Umbilical cord (tissue), 2 donors: ENCODE data around the gene ZNF30. TPM values are rescaled to one million over a fixed set of nuclear protein-coding genes. Genes with fewer than 3 reads are reported as not detected.
"Not testable (repeated sequence)": the region's sequence is repeated elsewhere in the genome, so short reads cannot be mapped to it uniquely, and the experiment has no call there.

Source experiments
- DNase-seq: peaks from one replicate; pipeline ENCODE4 v3.0.0-alpha.2; 2015; ENCODE audit warnings: low spot score
- total RNA-seq: library from RNA; depleted of rRNA; stranded (reverse); fragments of >200 nt; gene quantifications from one replicate; pipeline ENCODE4 v1.2.3, GENCODE V29; 2014; ENCODE audit warnings: low replicate concordance; ENCODE audit not compliant: insufficient read depth

ZNF30 gene
- total RNA-seq, 1 donor from 2014 or later, result 5.5 TPM

- peak; percentile 75 for DNase-seq
Observed at GRCh38 chr19:34985249-34986022, 58.7 kb downstream of the ZNF30 start.

DNA sequence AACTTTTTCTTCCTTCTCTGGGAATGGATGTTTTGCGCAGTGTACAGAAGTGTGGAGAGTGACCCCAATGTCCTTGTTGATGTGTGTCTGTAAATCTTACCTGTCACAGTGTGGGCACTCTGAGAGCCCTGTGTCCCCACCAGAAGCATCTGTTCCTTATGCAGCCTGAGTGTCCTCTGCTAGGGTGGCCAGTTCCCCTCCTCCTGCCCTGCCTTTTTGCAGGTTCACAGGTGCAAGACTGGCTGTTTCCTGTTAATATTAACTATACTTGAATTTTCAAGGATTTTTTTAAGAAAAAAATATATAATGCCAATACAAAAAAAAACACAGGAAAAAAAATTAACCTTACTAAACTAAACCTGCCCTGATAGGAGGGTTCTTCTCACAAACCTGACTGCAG lies 61.4 kb downstream of the ZNF30 start:
- no peak for DNase-seq

DNA sequence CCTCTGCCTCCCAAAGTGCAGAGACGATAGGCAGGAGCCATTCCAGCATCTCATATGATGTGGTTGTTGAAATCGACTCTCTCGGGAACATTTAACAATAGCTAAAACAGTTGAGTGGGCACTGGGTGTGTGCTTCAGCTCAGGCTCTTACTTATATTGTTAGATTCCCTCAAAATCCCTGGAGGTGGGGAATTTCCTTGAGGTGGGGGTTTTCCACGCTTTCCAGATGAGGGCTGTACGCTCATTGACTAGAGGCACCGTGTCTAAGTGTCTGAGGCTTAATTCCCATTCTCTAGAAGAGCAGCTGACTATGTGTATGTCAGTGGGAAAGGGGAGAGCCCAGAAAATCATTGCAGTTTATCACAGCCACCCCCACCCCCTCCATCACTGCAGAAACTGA lies 62.6 kb downstream of the ZNF30 start:
- no peak for DNase-seq

GRCh38 chr19:34990578-34991192 lies 64.0 kb downstream of the ZNF30 start:
- DNase-seq, result no peak

DNA sequence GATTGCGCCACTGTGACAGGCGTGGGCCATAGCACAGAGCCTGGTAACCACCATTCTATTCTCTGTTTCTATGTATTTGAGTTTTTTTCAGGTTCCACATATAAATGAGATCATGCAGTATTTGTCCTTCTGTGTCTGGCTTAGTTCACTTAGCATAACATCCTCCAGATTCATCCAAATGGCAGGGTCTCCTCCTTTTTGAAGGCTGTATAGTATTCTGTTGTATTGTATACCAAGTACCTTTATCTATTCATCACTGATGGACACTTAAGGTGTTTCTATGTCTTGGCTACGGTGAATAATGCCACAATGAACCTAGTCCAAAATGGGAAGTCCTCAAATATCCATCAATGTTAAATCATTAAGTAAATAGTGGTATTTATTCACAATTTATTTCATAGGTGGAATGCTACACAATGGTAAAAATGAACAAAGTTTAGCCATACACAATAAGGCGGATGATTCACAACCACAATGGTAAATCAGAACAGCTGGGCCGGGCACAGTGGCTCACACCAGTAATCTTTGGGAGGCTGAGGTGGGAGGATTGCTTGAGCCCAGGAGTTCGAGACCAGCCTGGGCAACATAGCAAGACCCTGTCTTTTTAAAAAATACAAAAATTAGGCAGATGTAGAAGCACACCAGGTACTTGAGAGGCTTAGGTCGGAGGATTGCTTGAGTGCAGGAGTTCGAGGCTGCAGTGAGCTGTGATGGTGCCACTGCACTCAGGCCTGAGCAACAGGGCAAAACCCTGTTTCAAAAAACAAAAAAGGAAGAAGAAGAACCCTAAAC lies 65.0 kb downstream of the ZNF30 start:
- DNase-seq, result no peak

DNA sequence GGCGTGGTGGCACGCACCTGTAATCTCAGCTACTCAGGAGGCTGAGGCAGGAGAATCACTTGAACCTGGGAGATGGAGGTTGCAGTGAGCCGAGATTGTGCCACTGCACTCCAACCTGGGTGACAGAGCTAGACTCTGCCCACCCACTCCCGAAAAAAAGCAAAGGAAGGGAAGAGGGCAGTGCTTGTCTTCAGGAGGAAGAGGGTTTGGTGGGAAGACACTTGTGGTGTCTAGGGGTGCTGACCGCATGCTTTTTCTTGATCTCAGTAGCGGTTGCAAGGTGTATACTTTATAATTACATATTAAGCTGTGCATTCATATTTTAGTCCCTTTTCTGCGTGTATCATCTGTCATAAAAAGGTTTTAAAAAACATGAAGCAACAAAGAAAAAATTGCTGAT lies 65.9 kb downstream of the ZNF30 start:
- DNase-seq, result not testable (repeated sequence)

DNA sequence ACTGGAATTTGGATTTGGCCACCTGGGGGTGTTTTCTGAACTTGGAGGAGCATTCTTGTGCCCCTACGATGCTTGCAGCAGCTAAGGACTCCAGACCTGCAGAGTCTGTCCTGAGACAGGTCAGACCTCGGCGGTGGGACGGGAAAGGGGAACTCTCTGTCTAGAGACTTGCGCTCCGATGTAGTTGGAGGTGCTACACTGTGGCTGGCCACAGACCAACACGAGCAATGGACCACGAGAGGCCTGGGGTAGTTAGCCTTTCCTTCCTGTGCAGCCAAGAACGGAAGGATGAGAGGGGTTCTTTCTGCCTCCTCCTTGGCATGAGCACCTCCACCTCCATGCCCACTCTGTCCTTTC lies 67.6 kb downstream of the ZNF30 start:
- no peak for DNase-seq

Other genes starting within 250 kb of the ZNF30 start
- not detected for gene SCGB2B2, start 249.7 kb upstream of the ZNF30 start, total RNA-seq
- gene ZNF302, start 249.2 kb upstream of the ZNF30 start, total RNA-seq, result 24.1 TPM
- 53.9 TPM for gene ZNF181, start 192.7 kb upstream of the ZNF30 start, total RNA-seq
- gene ZNF599, start 153.7 kb upstream of the ZNF30 start, total RNA-seq, result 7.2 TPM
- gene ZNF792, start 37.3 kb downstream of the ZNF30 start, total RNA-seq, result 6.3 TPM
- 50.3 TPM for gene GRAMD1A, start 73.4 kb downstream of the ZNF30 start, total RNA-seq
- gene SCN1B, start 103.6 kb downstream of the ZNF30 start, total RNA-seq, result 2.9 TPM
- gene HPN, start 114.8 kb downstream of the ZNF30 start, total RNA-seq, result 0.24 TPM
- 26.7 TPM for gene FXYD3, start 188.9 kb downstream of the ZNF30 start, total RNA-seq
- gene LGI4, start 208.2 kb downstream of the ZNF30 start, total RNA-seq, result 10.6 TPM
- 3.4 TPM for gene FXYD1, start 211.9 kb downstream of the ZNF30 start, total RNA-seq
- gene FXYD7, start 216.4 kb downstream of the ZNF30 start, total RNA-seq, result 1.2 TPM
- 12.5 TPM for gene FXYD5, start 227.8 kb downstream of the ZNF30 start, total RNA-seq